ENCODE results near the gene PHLPP2.

Gene PHLPP2

GRCh38 chr16:71724320-71724751 lies at the start of gene PHLPP2:
PHLPP2 (minus strand) TSS chr16:71724701; CDS start chr16:71714795, 9,906 bp downstream.
- H3K4me3 ChIP-seq (ENCODE audit: control insufficient read depth, low read depth, low read length): peak within 1 kb of the TSS; percentile 63
- DNase-seq (ENCODE audit: low read depth): no peak
- no peak for TF ChIP-seq CTCF (IDR thresholded peaks at IDR 0.05; ENCODE audit: control insufficient read depth, insufficient read depth, low read depth, low read length, missing control alignments)

GRCh38 chr16:71771571-71771970 lies 47.1 kb upstream of the PHLPP2 start:
- DNase-seq (ENCODE audit: low read depth): no peak
- TF ChIP-seq CTCF (IDR thresholded peaks at IDR 0.05; ENCODE audit: control insufficient read depth, insufficient read depth, low read depth, low read length, missing control alignments): no peak
- no peak overlapping the region for H3K4me3 ChIP-seq (ENCODE audit: control insufficient read depth, low read depth, low read length)

GRCh38 chr16:71769222-71769621 lies 44.7 kb upstream of the PHLPP2 start:
- no peak for DNase-seq (ENCODE audit: low read depth)
- TF ChIP-seq CTCF (IDR thresholded peaks at IDR 0.05; ENCODE audit: control insufficient read depth, insufficient read depth, low read depth, low read length, missing control alignments): no peak
- no peak overlapping the region for H3K4me3 ChIP-seq (ENCODE audit: control insufficient read depth, low read depth, low read length)

- no peak for TF ChIP-seq CTCF (IDR thresholded peaks at IDR 0.05; ENCODE audit: control insufficient read depth, insufficient read depth, low read depth, low read length, missing control alignments)
- H3K4me3 ChIP-seq (ENCODE audit: control insufficient read depth, low read depth, low read length): no peak overlapping the region
- DNase-seq (ENCODE audit: low read depth): no peak
Observed at GRCh38 chr16:71767060-71767900, 42.8 kb upstream of the PHLPP2 start.

GRCh38 chr16:71762186-71762585 lies 37.7 kb upstream of the PHLPP2 start:
- no peak overlapping the region for H3K4me3 ChIP-seq (ENCODE audit: control insufficient read depth, low read depth, low read length)
- DNase-seq (ENCODE audit: low read depth): peak; percentile 11
- no peak for TF ChIP-seq CTCF (IDR thresholded peaks at IDR 0.05; ENCODE audit: control insufficient read depth, insufficient read depth, low read depth, low read length, missing control alignments)

- no peak for TF ChIP-seq CTCF (IDR thresholded peaks at IDR 0.05; ENCODE audit: control insufficient read depth, insufficient read depth, low read depth, low read length, missing control alignments)
- DNase-seq (ENCODE audit: low read depth): no peak
- H3K4me3 ChIP-seq (ENCODE audit: control insufficient read depth, low read depth, low read length): no peak overlapping the region
Observed at GRCh38 chr16:71761097-71761496, 36.6 kb upstream of the PHLPP2 start.

Data from AG09309 (cell line).